RWPE2 (cell line): ENCODE results near the gene ACOX2.
"Not testable (repeated sequence)": the region's sequence is repeated elsewhere in the genome, so short reads cannot be mapped to it uniquely, and the experiment has no call there.

ENCODE experiments used
- ATAC-seq: fragments of 200-7000 bp; cut with Tn5 transposase; 3 replicates; pipeline ENCODE4 v1.9.1; 2021; ENCODE audit warnings: low read depth
- DNase-seq: peaks from one replicate; pipeline ENCODE4 v3.0.0-alpha.2; 2020; ENCODE audit warnings: low spot score
- H3K27ac ChIP-seq: fragments of 450-650 bp; 2 replicates; pipeline ENCODE4 v1.5.1; 2017; ENCODE audit warnings: mild to moderate bottlenecking; ENCODE audit not compliant: poor library complexity, severe bottlenecking
- H3K27me3 ChIP-seq: fragments of 250-450 bp; sonication (Bioruptor Pico); 2 replicates; pipeline ENCODE4 v1.5.1; 2021; ENCODE audit warnings: mild to moderate bottlenecking, moderate library complexity; ENCODE audit not compliant: insufficient read depth, poor library complexity, severe bottlenecking
- H3K36me3 ChIP-seq: fragments of 250-450 bp; sonication (Bioruptor Pico); 2 replicates; pipeline ENCODE4 v1.5.1; 2020; ENCODE audit warnings: low read depth, mild to moderate bottlenecking, moderate library complexity
- H3K4me1 ChIP-seq: fragments of 250-450 bp; sonication (Bioruptor Pico); 2 replicates; pipeline ENCODE4 v1.5.1; 2021; ENCODE audit warnings: mild to moderate bottlenecking, moderate library complexity; ENCODE audit not compliant: insufficient read depth, poor library complexity, severe bottlenecking
- H3K4me3 ChIP-seq: fragments of 250-450 bp; sonication (Bioruptor Pico); 2 replicates; pipeline ENCODE4 v1.5.1; 2021; ENCODE audit warnings: mild to moderate bottlenecking, moderate library complexity; ENCODE audit not compliant: severe bottlenecking
- H3K9me3 ChIP-seq: fragments of 250-450 bp; sonication (Bioruptor Pico); 2 replicates; pipeline ENCODE4 v1.5.1; 2021; ENCODE audit warnings: mild to moderate bottlenecking, moderate library complexity; ENCODE audit not compliant: severe bottlenecking
- TF ChIP-seq, protein P1 (sequence below): fragments of 450-650 bp; IDR thresholded peaks from one replicate; pipeline ENCODE4 v1.5.1; 2017; ENCODE audit warnings: mild to moderate bottlenecking, moderate library complexity; ENCODE audit not compliant: poor library complexity, severe bottlenecking

ACOX2 gene

DNA sequence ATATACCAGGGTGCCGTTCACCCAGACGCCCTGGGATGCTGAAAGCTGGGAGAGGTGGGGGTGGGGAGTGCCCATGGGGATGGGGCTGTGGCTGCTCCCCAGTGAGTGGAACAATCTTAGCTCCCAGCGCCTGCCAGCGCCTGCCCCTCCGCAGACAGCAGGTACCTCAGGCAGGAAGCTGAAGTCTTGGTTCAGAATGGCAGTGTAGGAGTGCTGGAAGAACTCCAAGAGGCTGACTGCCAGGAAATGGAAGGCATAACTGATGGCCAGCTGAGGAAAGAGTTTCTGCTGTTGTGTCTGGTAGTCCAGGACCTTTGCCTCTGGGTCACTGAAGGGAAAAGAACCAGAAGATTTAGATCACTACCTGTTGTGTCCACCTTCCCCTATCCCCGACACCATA lies 8.4 kb downstream of the ACOX2 start:
- DNase-seq (no peak), ATAC-seq (peak; percentile 52)
- TF ChIP-seq, protein P1, sequence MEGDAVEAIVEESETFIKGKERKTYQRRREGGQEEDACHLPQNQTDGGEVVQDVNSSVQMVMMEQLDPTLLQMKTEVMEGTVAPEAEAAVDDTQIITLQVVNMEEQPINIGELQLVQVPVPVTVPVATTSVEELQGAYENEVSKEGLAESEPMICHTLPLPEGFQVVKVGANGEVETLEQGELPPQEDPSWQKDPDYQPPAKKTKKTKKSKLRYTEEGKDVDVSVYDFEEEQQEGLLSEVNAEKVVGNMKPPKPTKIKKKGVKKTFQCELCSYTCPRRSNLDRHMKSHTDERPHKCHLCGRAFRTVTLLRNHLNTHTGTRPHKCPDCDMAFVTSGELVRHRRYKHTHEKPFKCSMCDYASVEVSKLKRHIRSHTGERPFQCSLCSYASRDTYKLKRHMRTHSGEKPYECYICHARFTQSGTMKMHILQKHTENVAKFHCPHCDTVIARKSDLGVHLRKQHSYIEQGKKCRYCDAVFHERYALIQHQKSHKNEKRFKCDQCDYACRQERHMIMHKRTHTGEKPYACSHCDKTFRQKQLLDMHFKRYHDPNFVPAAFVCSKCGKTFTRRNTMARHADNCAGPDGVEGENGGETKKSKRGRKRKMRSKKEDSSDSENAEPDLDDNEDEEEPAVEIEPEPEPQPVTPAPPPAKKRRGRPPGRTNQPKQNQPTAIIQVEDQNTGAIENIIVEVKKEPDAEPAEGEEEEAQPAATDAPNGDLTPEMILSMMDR, result no peak
- Histone ChIP-seq H3K36me3 (no peaks in the 10 kb centered on the region), H3K4me1 (peaks cover 9% of the 10 kb centered on the region), H3K4me3 (no peak overlapping the region), H3K9me3 (no peaks in the 10 kb centered on the region), H3K27ac (no peak overlapping the region), H3K27me3 (no peaks in the 10 kb centered on the region)

DNA sequence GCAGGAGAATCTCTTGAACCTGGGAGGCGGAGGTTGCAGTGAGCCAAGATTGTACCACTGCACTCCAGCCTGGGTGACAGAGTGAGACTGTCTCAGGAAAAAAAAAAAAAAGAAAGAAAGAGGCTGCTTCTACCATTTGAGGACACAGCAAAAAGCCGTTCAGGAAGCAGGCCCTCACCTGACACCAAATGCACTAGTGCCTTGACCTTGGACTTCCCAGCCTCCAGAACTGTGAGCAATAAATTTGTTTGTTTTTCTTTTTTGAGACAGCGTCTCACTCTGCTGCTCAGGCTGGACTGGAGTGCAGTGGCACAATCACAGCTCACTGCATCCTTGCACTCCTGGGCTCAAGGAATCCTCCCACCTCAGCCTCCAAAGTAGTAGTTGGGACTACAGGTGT lies 9.6 kb downstream of the ACOX2 start:
- not testable (repeated sequence) for H3K27ac ChIP-seq

DNA sequence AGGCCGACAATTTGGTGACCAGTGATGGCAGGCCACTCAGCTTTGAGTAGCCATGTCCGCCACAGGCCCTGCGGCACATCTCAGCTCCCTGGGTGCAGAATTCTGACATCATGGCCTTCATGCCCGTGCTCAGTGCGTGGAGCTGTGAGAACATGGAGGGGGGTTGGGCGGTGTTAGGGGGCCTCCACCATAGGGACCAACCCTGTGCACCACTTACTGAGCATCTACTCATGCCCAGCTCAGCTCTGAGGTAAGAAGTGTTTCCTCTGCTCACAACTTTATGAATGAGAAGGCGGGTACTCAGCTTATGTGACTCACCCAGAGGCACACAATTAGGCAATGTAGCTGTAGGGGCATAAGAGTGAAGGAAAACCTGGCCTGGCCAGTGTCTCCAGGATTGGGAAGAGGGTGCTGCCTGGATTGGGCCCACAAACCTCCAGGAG lies 10.5 kb downstream of the ACOX2 start:
- H3K9me3 ChIP-seq, result no peaks in the 10 kb centered on the region
- no peak overlapping the region for H3K4me3 ChIP-seq
- H3K27ac ChIP-seq, result no peak overlapping the region
- DNase-seq (no peak), ATAC-seq (peak; percentile 95)
- H3K36me3 ChIP-seq, result no peaks in the 10 kb centered on the region
- no peaks in the 10 kb centered on the region for H3K27me3 ChIP-seq
- TF ChIP-seq, protein P1, result no peak
- peaks cover 9% of the 10 kb centered on the region for H3K4me1 ChIP-seq

More for the DNA sequence above, 9.6 kb downstream of the ACOX2 start:
- DNase-seq, H3K27me3 ChIP-seq, H3K9me3 ChIP-seq, H3K4me3 ChIP-seq, H3K4me1 ChIP-seq, H3K36me3 ChIP-seq, ATAC-seq: not testable (repeated sequence)

DNA sequence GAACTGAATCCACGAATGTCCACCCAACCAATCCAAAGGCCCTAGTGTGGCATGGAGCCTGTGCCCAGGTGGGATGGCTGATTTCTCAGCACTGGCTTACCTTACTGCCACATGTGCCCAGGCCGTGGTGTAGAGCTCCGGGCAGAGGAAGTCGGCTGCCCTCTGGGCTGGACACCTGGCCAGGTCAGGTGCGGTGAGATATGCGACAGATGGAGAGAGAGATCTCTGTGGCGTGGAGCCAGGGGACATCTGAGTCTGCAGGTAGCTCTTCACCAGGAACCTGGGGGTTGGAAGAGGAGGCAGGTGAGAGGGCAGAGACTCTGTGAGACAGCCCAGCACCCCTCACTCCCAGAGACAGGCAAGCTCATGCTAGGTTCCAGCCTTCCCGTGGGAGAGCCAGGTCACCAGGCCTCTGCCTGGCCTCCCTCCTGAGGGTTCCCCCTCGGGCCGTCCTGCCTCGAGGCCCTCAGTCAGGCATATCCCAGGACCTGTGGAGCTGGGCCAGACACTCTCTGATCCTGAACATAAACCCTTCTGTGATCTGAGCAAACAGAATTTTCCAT lies 12.6 kb downstream of the ACOX2 start:
- Histone ChIP-seq H3K27me3 (no peaks in the 10 kb centered on the region), H3K4me3 (no peak overlapping the region), H3K27ac (no peak overlapping the region), H3K4me1 (peaks cover 9% of the 10 kb centered on the region), H3K9me3 (no peaks in the 10 kb centered on the region), H3K36me3 (no peaks in the 10 kb centered on the region)
- ATAC-seq (no peak), DNase-seq (no peak)
- TF ChIP-seq, protein P1, result no peak

DNA sequence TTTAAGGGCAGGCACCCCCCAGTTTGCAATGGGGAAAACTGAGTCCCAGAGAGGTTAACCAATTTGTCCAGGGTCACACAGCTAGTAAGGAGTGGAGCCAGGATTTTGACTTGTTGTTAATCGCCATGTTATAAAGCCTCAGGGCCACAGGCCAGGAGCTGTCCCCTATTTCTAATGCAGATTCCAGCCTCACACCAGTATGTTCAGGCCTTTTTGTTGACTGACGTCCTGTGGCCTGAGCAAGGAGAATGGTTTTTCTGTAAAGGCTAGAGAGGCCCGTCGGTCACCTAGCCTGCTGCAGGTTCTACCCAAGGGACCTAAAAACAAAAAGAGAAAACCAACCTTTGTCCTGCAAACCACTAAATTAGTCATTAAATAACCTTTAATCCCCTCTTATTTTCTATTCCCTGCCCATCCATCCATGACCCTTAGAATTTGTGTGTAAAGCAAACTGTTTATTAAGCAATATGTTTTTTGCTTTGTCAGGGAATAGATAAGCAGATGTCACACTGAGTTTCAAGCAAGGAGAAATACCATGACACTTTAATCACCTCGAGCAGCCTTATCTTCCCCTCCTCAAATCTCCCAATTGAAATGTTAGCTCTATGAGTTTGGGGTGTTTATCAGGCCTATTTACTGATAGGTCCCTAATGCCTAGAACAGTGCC lies 14.1 kb downstream of the ACOX2 start:
- Histone ChIP-seq H3K4me1 (no peaks in the 10 kb centered on the region), H3K27ac (no peak overlapping the region)
- TF ChIP-seq, protein P1, result no peak

More for the DNA sequence above, 14.1 kb downstream of the ACOX2 start:
- Histone ChIP-seq H3K36me3 (no peaks in the 10 kb centered on the region), H3K9me3 (no peaks in the 10 kb centered on the region), H3K27me3 (no peaks in the 10 kb centered on the region), H3K4me3 (no peak overlapping the region)
- DNase-seq, result no peak
- no peak for ATAC-seq
